Kidney (tissue), 14 donors: ENCODE data around the gene RALBP1. TPM values are rescaled to one million over a fixed set of nuclear protein-coding genes. Genes with fewer than 3 reads are reported as not detected.
"Not testable (repeated sequence)": the region's sequence is repeated elsewhere in the genome, so short reads cannot be mapped to it uniquely, and the experiment has no call there.

Source experiments
- DNase-seq, 5 donors: peaks; one replicate each; pipeline ENCODE4 v3.0.0-alpha.2; 2013 to 2020
- FAIRE-seq: peaks from 2 replicates; lab custom pipeline; 2012; peaks lifted over from hg19 to GRCh38; lab: Jason Lieb, UNC
- H3K27ac ChIP-seq, 2 donors: one replicate each; pipeline ENCODE4 v1.7.0; 2013; ENCODE audit warnings: low read depth in 2 of 2, low read length in 2 of 2, inconsistent platforms in 1 of 2
- H3K27me3 ChIP-seq: one replicate; pipeline ENCODE4 v1.7.1; 2013; ENCODE audit warnings: low read length, inconsistent platforms; ENCODE audit not compliant: control insufficient read depth, insufficient read depth
- H3K36me3 ChIP-seq, 3 donors: one replicate each; pipeline versions ENCODE4 v1.7.0 to v1.7.1; 2013; ENCODE audit warnings: low read length in 3 of 3, control low read depth in 1 of 3, inconsistent platforms in 1 of 3; ENCODE audit not compliant: insufficient read depth in 3 of 3, control insufficient read depth in 2 of 3
- H3K4me1 ChIP-seq, 3 donors: one replicate each; pipeline versions ENCODE4 v1.7.0 to v1.7.1; 2013; ENCODE audit warnings: low read length in 3 of 3, inconsistent platforms in 1 of 3, low read depth in 1 of 3; ENCODE audit not compliant: control insufficient read depth in 2 of 3, insufficient read depth in 2 of 3
- H3K4me3 ChIP-seq, 3 donors: one replicate each; pipeline versions ENCODE4 v1.7.0 to v1.8.1; 2013; ENCODE audit warnings: low read length in 3 of 3, control low read depth in 1 of 3, inconsistent platforms in 1 of 3
- H3K9ac ChIP-seq, 3 donors: one replicate each; pipeline versions ENCODE4 v1.7.0 to v1.7.1; 2013; ENCODE audit warnings: low read length in 3 of 3, control low read depth in 1 of 3, inconsistent platforms in 1 of 3
- H3K9me3 ChIP-seq, 3 donors: one replicate each; pipeline versions ENCODE4 v1.7.0 to v1.7.1; 2013; ENCODE audit warnings: low read length in 3 of 3, control low read depth in 1 of 3, inconsistent platforms in 1 of 3; ENCODE audit not compliant: control insufficient read depth in 2 of 3, insufficient read depth in 1 of 3
- intact Hi-C: fragments of 100-400 bp; cut with DNase I; formaldehyde crosslinking; loops from one replicate; pipeline ENCODE4 v1.11.1; 2022
- polyA plus RNA-seq: library from polyadenylated mRNA; stranded (reverse); fragments of 350-450 nt; fragmentation: Illumina TruSeq; extraction: RNeasy Lipid Tissue Mini Kit (QIAGEN cat#74804); gene quantifications from one replicate; pipeline ENCODE4 v1.2.3, GENCODE V29; 2014; ENCODE audit warnings: low read depth, low replicate concordance; ENCODE audit not compliant: insufficient read depth
- total RNA-seq: library from RNA; stranded (reverse); fragmentation: NEBNext Ultra II Directional; extraction: Animal tissue kit (Norgen Biotek cat#: 25700); gene quantifications from one replicate; pipeline ENCODE4 v1.2.1, GENCODE V29; 2021
- TF ChIP-seq, protein P1 (sequence below): IDR thresholded peaks from 3 replicates; pipeline ENCODE4 v1.5.1; 2012; ENCODE audit warnings: mild to moderate bottlenecking, moderate library complexity, borderline replicate concordance; ENCODE audit not compliant: insufficient read depth; ENCODE audit errors: extremely low read depth
- donor health status: control.
- donor health status: control.
- donor health status: control.
- donor health status: control.
- donor health status: control.
- donor health status: DM: yes; HTN: yes; CAD: no.
- donor health status: Normal renal cell carcinoma (clear cell type).

RALBP1 gene
- total and polyA plus RNA-seq, 2 donors from 2014 or later: 59.5 to 64.3 TPM

DNA sequence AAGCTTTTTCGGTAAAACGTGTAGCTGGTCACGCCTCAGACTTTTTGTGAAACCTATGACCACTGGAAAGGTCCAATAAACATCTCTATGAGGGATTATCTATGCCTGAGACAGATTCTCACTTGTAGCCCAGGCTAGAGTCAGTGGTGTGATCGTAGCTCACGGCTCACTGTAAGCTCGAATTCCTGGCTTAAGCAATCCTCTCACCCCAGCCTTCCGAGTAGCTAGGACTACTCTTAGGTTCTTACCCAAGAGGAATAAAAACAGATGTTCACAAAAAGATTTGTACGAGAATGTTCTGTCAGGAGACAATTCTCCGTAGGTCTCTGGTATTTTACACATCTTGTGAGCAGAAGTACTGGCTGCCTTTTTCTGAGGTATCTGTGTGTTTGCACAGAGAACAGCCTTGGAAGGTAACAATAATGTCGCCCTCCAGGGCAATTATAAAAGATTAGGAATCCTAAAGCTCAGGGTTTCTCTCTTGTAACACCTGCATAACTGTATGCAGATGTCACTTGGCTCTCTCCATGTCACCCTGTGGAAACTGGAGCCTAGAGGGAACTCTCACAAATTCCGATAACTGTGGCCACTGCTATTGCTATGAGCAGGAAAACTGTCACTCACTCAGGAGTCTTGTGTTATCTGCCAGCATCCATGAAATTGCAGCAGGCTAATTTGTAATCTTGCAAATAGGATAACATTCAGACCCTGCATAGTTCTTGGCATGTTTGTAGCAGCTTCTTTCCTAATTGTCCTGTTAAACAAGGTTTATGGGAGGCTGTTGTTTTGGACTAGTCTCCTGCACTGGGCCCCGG is 25.5 kb upstream of the RALBP1 start:
- H3K4me1 ChIP-seq: no peaks in the 10 kb centered on the region
- FAIRE-seq: no peak
- intact Hi-C loops: no loop called here
- H3K36me3 ChIP-seq: no peaks in the 10 kb centered on the region
- TF ChIP-seq, protein P1, sequence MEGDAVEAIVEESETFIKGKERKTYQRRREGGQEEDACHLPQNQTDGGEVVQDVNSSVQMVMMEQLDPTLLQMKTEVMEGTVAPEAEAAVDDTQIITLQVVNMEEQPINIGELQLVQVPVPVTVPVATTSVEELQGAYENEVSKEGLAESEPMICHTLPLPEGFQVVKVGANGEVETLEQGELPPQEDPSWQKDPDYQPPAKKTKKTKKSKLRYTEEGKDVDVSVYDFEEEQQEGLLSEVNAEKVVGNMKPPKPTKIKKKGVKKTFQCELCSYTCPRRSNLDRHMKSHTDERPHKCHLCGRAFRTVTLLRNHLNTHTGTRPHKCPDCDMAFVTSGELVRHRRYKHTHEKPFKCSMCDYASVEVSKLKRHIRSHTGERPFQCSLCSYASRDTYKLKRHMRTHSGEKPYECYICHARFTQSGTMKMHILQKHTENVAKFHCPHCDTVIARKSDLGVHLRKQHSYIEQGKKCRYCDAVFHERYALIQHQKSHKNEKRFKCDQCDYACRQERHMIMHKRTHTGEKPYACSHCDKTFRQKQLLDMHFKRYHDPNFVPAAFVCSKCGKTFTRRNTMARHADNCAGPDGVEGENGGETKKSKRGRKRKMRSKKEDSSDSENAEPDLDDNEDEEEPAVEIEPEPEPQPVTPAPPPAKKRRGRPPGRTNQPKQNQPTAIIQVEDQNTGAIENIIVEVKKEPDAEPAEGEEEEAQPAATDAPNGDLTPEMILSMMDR: no peak
- no peak overlapping the region for H3K4me3 ChIP-seq
- no peak overlapping the region for H3K27ac ChIP-seq
- no peak overlapping the region for H3K9ac ChIP-seq
- no peak for DNase-seq
- no peaks in the 10 kb centered on the region for H3K27me3 ChIP-seq
- H3K9me3 ChIP-seq: no peaks in the 10 kb centered on the region

DNA sequence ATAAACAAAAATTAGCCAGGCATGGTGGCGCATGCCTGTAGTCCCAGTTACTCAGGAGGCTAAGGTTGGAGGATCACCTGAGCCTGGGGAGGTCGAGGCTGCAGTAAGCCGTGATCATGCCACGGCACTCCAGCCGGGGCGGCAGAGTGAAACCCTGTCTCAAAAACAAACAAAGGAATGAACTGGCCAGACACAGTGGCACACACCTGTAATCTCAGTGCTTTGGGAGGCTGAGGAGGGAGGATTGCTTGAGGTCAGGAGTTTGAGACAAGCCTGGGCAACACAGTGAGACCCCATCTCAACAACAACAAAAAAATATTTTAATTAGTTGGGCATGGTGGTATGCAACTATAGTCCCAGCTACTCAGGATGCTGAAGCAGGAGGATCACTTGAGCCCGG is 24.4 kb upstream of the RALBP1 start:
- H3K9ac ChIP-seq, intact Hi-C loops, FAIRE-seq, H3K27me3 ChIP-seq, H3K4me3 ChIP-seq, DNase-seq, H3K36me3 ChIP-seq, H3K4me1 ChIP-seq, H3K27ac ChIP-seq, H3K9me3 ChIP-seq: not testable (repeated sequence)

DNA sequence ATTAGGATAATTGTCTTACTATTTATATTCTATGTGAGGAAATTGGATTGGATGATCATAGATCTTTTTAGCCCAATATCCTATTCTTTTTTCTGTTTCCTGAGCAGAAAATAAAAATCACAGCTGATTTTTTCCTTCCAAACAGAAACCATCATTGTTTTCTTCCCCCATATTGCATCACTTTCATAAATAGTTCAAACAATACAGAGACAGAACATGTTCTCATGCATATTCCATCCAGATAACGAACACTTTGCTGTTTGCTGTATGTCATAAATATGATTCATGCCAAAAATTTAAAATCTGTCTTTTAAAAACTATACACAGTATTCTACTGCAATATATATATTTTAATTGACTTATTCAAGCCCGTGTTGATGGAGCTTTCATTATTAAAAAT is 22.0 kb upstream of the RALBP1 start:
- H3K27ac ChIP-seq: no peak overlapping the region
- H3K27me3 ChIP-seq: no peaks in the 10 kb centered on the region
- H3K9me3 ChIP-seq: peaks cover 0 to 14% (median 0%) of the 10 kb centered on the region in 3 donors
- no peak overlapping the region for H3K9ac ChIP-seq
- no peaks in the 10 kb centered on the region for H3K36me3 ChIP-seq
- TF ChIP-seq, protein P1: no peak
- FAIRE-seq (no peak), DNase-seq (no peak)
- no peak overlapping the region for H3K4me3 ChIP-seq
- H3K4me1 ChIP-seq: no peaks in the 10 kb centered on the region
- intact Hi-C loops: no loop called here

DNA sequence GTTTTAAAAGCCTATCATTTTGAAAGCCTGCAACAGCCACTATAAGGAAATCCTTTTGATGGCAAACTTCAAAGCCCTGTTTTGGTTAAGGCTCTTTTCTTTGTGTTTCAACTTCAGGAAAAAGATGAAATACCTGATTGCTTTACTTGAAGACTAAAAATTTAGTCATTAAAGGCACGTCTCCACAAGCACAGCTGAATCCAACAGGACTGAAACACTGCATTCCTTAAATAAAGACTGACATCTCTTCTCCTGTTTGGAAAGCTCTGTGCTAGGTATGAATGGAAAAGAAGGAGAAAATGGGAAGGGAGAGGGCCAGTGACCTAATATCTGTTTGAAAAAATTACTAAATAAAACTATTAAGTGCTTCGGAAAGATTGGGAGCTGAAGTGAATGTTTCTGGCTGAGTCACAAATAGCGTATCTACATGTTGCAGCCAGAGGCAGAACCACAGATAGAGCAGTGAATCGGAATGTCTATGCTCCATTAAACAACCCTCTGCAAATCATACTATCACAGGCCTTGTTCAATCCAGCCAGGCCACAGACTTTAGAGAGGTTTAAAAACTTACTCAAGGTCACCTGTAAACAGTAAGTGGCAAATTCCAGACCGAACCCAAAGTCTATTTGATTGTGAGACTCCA is 21.1 kb upstream of the RALBP1 start:
- FAIRE-seq: no peak

More for the DNA sequence above, 21.1 kb upstream of the RALBP1 start:
- Histone ChIP-seq H3K27me3 (no peaks in the 10 kb centered on the region), H3K36me3 (no peaks in the 10 kb centered on the region), H3K4me1 (no peaks in the 10 kb centered on the region), H3K9ac (no peak overlapping the region), H3K9me3 (peaks cover 0 to 14% (median 0%) of the 10 kb centered on the region in 3 donors), H3K27ac (no peak overlapping the region), H3K4me3 (no peak overlapping the region)
- intact Hi-C loops: no loop called here
- TF ChIP-seq, protein P1: no peak
- DNase-seq: peak in 2 of 5 donors; percentile 40 to 50
